OCI-M1 (cell line): ENCODE results near the gene C10orf105.

Experiments
- DNase-seq: peaks from one replicate; lab custom pipeline; 2025; lab: John Stamatoyannopoulos, UW

Gene C10orf105

GRCh38 chr10:71737001-71737833, 17.6 kb upstream of the C10orf105 start:
- no peak for DNase-seq

- no peak for DNase-seq
Measured at GRCh38 chr10:71736570-71736952, 17.0 kb upstream of the C10orf105 start.

- DNase-seq = no peak
Measured at GRCh38 chr10:71735709-71736569, 16.4 kb upstream of the C10orf105 start.

GRCh38 chr10:71734797-71735196, 15.2 kb upstream of the C10orf105 start:
- no peak for DNase-seq

- DNase-seq = no peak
Measured at GRCh38 chr10:71731791-71732190, 12.2 kb upstream of the C10orf105 start.

GRCh38 chr10:71729161-71729636, 9.6 kb upstream of the C10orf105 start:
- peak; percentile 23 for DNase-seq

GRCh38 chr10:71727738-71728737, 8.5 kb upstream of the C10orf105 start:
- DNase-seq = peak; percentile 82

- no peak for DNase-seq
Measured at GRCh38 chr10:71727105-71727737, 7.6 kb upstream of the C10orf105 start.

GRCh38 chr10:71726580-71727104, 7.1 kb upstream of the C10orf105 start:
- DNase-seq = no peak

GRCh38 chr10:71725998-71726579, 6.5 kb upstream of the C10orf105 start:
- DNase-seq = peak; percentile 68

GRCh38 chr10:71725249-71725648, 5.7 kb upstream of the C10orf105 start:
- DNase-seq = no peak

GRCh38 chr10:71724539-71724938, 5.0 kb upstream of the C10orf105 start:
- DNase-seq = no peak

- DNase-seq = no peak
Measured at GRCh38 chr10:71723311-71723710, 3.7 kb upstream of the C10orf105 start.

GRCh38 chr10:71722849-71723248, 3.3 kb upstream of the C10orf105 start:
- no peak for DNase-seq

- no peak for DNase-seq
Measured at GRCh38 chr10:71721313-71721712, 1.7 kb upstream of the C10orf105 start.

- no peak for DNase-seq
Measured at GRCh38 chr10:71720288-71720687, 710 bp upstream of the C10orf105 start.

GRCh38 chr10:71719042-71719441, 536 bp downstream of the C10orf105 start:
- DNase-seq = no peak

- no peak for DNase-seq
Measured at GRCh38 chr10:71718165-71718698, 1.3 kb downstream of the C10orf105 start.

GRCh38 chr10:71717551-71717951, 2.0 kb downstream of the C10orf105 start:
- no peak for DNase-seq

- DNase-seq = no peak
Measured at GRCh38 chr10:71717056-71717455, 2.5 kb downstream of the C10orf105 start.
